ENCODE results near the gene ZBTB45. TPM values are rescaled to one million over a fixed set of nuclear protein-coding genes. Genes with fewer than 3 reads are reported as not detected.

The ZBTB45 gene
- total and polyA plus RNA-seq, 9 of the 15 experiments (the other 6 are each of a cell fraction or from before 2014, with no cell fraction given), result 0.08 to 16.1 (median 1.8) TPM

- ATAC-seq (no peak), DNase-seq (ENCODE audit: extremely low read depth in 1 of 4, low spot score in 3 of 4) (no peak), FAIRE-seq (no peak)
- Histone ChIP-seq H2AFZ (ENCODE audit: low read depth, low read length) (no peak overlapping the region), H3K4me2 (ENCODE audit: insufficient read depth, low read length) (no peak overlapping the region), H4K20me1 (replicated peaks; ENCODE audit: control insufficient read depth, insufficient read depth, low read length) (no peaks in the 10 kb centered on the region), H3K27ac (ENCODE audit: extremely low read depth, low read depth, low read length) (no peak overlapping the region), H3K36me3 (ENCODE audit: control insufficient read depth, insufficient read depth, low read length) (peaks cover 40% of the 10 kb centered on the region; the same call in 2 of the 3 replicates), H3K4me1 (replicated peaks in 1 of 2; ENCODE audit: control insufficient read depth in 2 of 2, insufficient read depth in 2 of 2, low read length in 2 of 2) (peaks cover 11 to 27% of the 10 kb centered on the region in 2 experiments; a peak in 4 of 5 replicates), H3K79me2 (ENCODE audit: control insufficient read depth, insufficient read depth, low read length) (peaks cover 3% of the 10 kb centered on the region; the same call in 2 of the 3 replicates), H3K27me3 (ENCODE audit: control insufficient read depth in 2 of 2, insufficient read depth in 2 of 2, low read length in 2 of 2) (no peaks in the 10 kb centered on the region), H3K9me1 (ENCODE audit: control insufficient read depth, insufficient read depth, low read length) (no peaks in the 10 kb centered on the region), H3K9me3 (replicated peaks; ENCODE audit: control insufficient read depth, insufficient read depth, low read depth, low read length) (no peaks in the 10 kb centered on the region), H3K9ac (ENCODE audit: insufficient read depth in 1 of 2, low read depth in 2 of 2, low read length in 2 of 2) (no peak overlapping the region; a peak in 1 of 4 replicates), H3K4me3 (no peak overlapping the region)
- intact Hi-C loops (cut with micrococcal nuclease) (no loop called here), in situ Hi-C loops (cut with MboI) (no loop called here)
- POLR2A ChIA-PET, result interaction anchor here (1.0 to 2.8 kb wide), 2 partner anchors 7 to 23 kb away, joined by 3 to 14 read pairs; partner anchors contain the start of gene TRIM28
- CTCF ChIA-PET (ENCODE audit: low intra/inter-chr PET ratio), result no interaction called here
- no TSS peak for BruUV-seq (replicated peaks)
- 85% methylated on average over 5 of the region's 5 CpGs for WGBS (ENCODE audit: insufficient coverage, low coverage, missing lambda C conversion rate)
- TF ChIP-seq SMAD1 (IDR thresholded peaks at IDR 0.05; ENCODE audit: low read depth, low read length, partially characterized antibody) (no peak), SRSF9 (IDR thresholded peaks at IDR 0.05; ENCODE audit: borderline replicate concordance, low read depth, low read length) (no peak), TARDBP (IDR thresholded peaks at IDR 0.05) (no peak), ID3 (CRISPR knock-in tag; IDR thresholded peaks at IDR 0.05) (no peak), ID3 (tag; IDR thresholded peaks at IDR 0.05) (no peak), ZNF239 (CRISPR knock-in tag; IDR thresholded peaks at IDR 0.05) (no peak), NFE2 (IDR thresholded peaks at IDR 0.05; ENCODE audit: low read depth) (no peak), CTCFL (IDR thresholded peaks at IDR 0.05; ENCODE audit: borderline replicate concordance, insufficient read depth, low read depth, low read length, poor library complexity, severe bottlenecking) (no peak), SAFB (IDR thresholded peaks at IDR 0.05; ENCODE audit: borderline replicate concordance, low read depth, low read length) (no peak)
Observed at GRCh38 chr19:58566989-58567388, 47.4 kb upstream of the ZBTB45 start.

Data from K562 (cell line).